HepG2 (cell line): Measurements from ENCODE around the gene MYCBP2. TPM values are rescaled to one million over a fixed set of nuclear protein-coding genes. Genes with fewer than 3 reads are reported as not detected.
A peak's percentile ranks its signal among the peaks of the same experiment; 100 is the strongest.
"Not testable (repeated sequence)": the region's sequence is repeated elsewhere in the genome, so short reads cannot be mapped to it uniquely, and the experiment has no call there.

Experiments
- ATAC-seq: fragments of 200-7000 bp; cut with Tn5 transposase; 3 replicates; pipeline ENCODE4 v1.9.1; 2020; ENCODE audit warnings: mild to moderate bottlenecking, moderate library complexity
- BruUV-seq: library from RNA; stranded (reverse); fragments of 400-500 nt; replicated peaks from 2 replicates; lab custom pipeline; 2021; lab: Mats Ljungman, UMichigan
- CTCF ChIA-PET: fragments of 300-600 bp; formaldehyde crosslinking; extraction: SDS; loops from one replicate; lab custom pipeline; 2021; ENCODE audit warnings: low total read pairs, inconsistent platforms, low intra/inter-chr PET ratio; lab: Yijun Ruan, JAX
- POLR2A ChIA-PET: fragments of 350-600 bp; sonication (Branson Sonifier 250); formaldehyde crosslinking; loops from one replicate; lab custom pipeline; 2020; ENCODE audit warnings: antibody characterized with exemption, inconsistent platforms; lab: Yijun Ruan, JAX
- DNase-seq: peaks from one replicate; pipeline ENCODE4 v3.0.0-alpha.2; 2015; ENCODE audit warnings: low spot score
- FAIRE-seq: peaks from 3 replicates; lab custom pipeline; 2011; peaks lifted over from hg19 to GRCh38; lab: Jason Lieb, UNC
- H2AFZ ChIP-seq: one replicate; pipeline ENCODE4 v1.6.1; 2011; ENCODE audit warnings: low read length, inconsistent platforms
- H3K27ac ChIP-seq: fragments of 300-600 bp; 3 replicates; pipeline ENCODE4 v1.8.0; 2011; ENCODE audit warnings: mixed run types, mild to moderate bottlenecking, mixed read lengths, low read length, inconsistent platforms; ENCODE audit not compliant: insufficient read depth; ENCODE audit errors: extremely low read length
- H3K27me3 ChIP-seq, 2 experiments: fragments of 200-600 bp in 1 of 2; 2 replicates in 1 of 2; 3 replicates in 1 of 2; pipeline versions ENCODE4 v1.6.0 to v1.8.0; 2011; ENCODE audit warnings: low read length in 2 of 2, mild to moderate bottlenecking in 2 of 2, moderate library complexity in 2 of 2, inconsistent platforms in 1 of 2; ENCODE audit not compliant: insufficient read depth in 2 of 2, control insufficient read depth in 1 of 2
- H3K36me3 ChIP-seq, 2 experiments: fragments of 200-600 bp in 1 of 2; replicated peaks in 1 of 2; 2 replicates in 1 of 2; 3 replicates in 1 of 2; pipeline versions ENCODE4 v1.5.1 to v1.8.0; 2011; ENCODE audit warnings: low read length in 2 of 2, inconsistent platforms in 1 of 2; ENCODE audit not compliant: insufficient read depth in 2 of 2, control insufficient read depth in 1 of 2
- H3K4me1 ChIP-seq: 2 replicates; pipeline ENCODE4 v1.5.1; 2012; ENCODE audit warnings: low read length, inconsistent platforms; ENCODE audit not compliant: insufficient read depth
- H3K4me2 ChIP-seq: 2 replicates; pipeline ENCODE4 v1.6.0; 2011; ENCODE audit warnings: low read depth, low read length, inconsistent platforms
- H3K4me3 ChIP-seq, 3 experiments: fragments of 200-600 bp in 1 of 3; sonication (generic), shearing (Covaris generic) in 1 of 3; replicated peaks in 1 of 3; 2 replicates each; pipeline ENCODE4 v1.5.1; 2011 to 2016; ENCODE audit warnings: low read length in 3 of 3, inconsistent platforms in 2 of 3, low read depth in 2 of 3, mild to moderate bottlenecking in 2 of 3, control low read depth in 1 of 3, mixed read lengths in 1 of 3; ENCODE audit not compliant: insufficient read depth in 1 of 3
- H3K79me2 ChIP-seq: one replicate; pipeline ENCODE4 v1.6.1; 2011; ENCODE audit warnings: low read length, inconsistent platforms; ENCODE audit not compliant: insufficient read depth
- H3K9ac ChIP-seq: 2 replicates; pipeline ENCODE4 v1.6.0; 2011; ENCODE audit warnings: mild to moderate bottlenecking, low read depth, low read length, inconsistent platforms; ENCODE audit not compliant: insufficient read depth
- H3K9me3 ChIP-seq: 2 replicates; pipeline ENCODE4 v1.5.1; 2012; ENCODE audit warnings: mild to moderate bottlenecking, low read length
- H4K20me1 ChIP-seq: 2 replicates; pipeline ENCODE4 v1.6.0; 2011; ENCODE audit warnings: inconsistent platforms, mild to moderate bottlenecking, low read length, moderate library complexity; ENCODE audit not compliant: insufficient read depth
- CBX1 ChIP-seq: IDR thresholded peaks from one replicate; pipeline ENCODE4 v1.6.1; 2016; ENCODE audit warnings: antibody characterized with exemption, low read depth
- CTCF ChIP-seq: sonication (generic); formaldehyde crosslinking; IDR thresholded peaks from 2 replicates; pipeline ENCODE4 v1.5.0; 2020; ENCODE audit warnings: mild to moderate bottlenecking, missing genetic modification reagents, moderate library complexity
- POLR2A ChIP-seq, 2 experiments: IDR thresholded peaks; 2 replicates each; pipeline ENCODE4 v1.6.1; 2011; ENCODE audit warnings: low read depth in 2 of 2, low read length in 2 of 2, mild to moderate bottlenecking in 1 of 2, moderate library complexity in 1 of 2; ENCODE audit not compliant: insufficient read depth in 1 of 2
- RFX5 ChIP-seq: IDR thresholded peaks from 2 replicates; pipeline ENCODE4 v1.6.1; 2011; ENCODE audit warnings: low read depth, low read length, improper control_type of control experiment
- STAG1 ChIP-seq: sonication (generic); formaldehyde crosslinking; IDR thresholded peaks from 2 replicates; pipeline ENCODE4 v1.4.0; 2020; ENCODE audit warnings: missing genetic modification reagents
- WGBS: methylation state at CpG from one replicate; pipeline ENCODE4 v1.1.6; 2017; ENCODE audit warnings: low lambda C conversion rate; 5-methylcytosine and 5-hydroxymethylcytosine counted together
- in situ Hi-C: cut with HindIII; loops from 2 replicates; pipeline ENCODE4 v1.10.0; 2017; ENCODE audit warnings: low pct_unique_long_range_greater_than_20kb; ENCODE audit not compliant: extremely low pct_ligation_motif_present
- intact Hi-C: fragments of 100-400 bp; cut with micrococcal nuclease; formaldehyde crosslinking; loops from one replicate; pipeline ENCODE4 v1.10.0; 2022; ENCODE audit not compliant: unreplicated experiment
- polyA plus RNA-seq, 8 experiments: library from polyadenylated mRNA; depleted of rRNA in 3 of 8; stranded (reverse) in 7 of 8; unstranded in 1 of 8; fragments of >200 nt; fragmentation: Illumina TruSeq in 4 of 8; extraction: Trizol in 4 of 8; gene quantifications; 2 replicates each; pipeline versions ENCODE4 v1.2.1 to v1.2.3, GENCODE V29; 2011 to 2016; ENCODE audit warnings: low read depth in 4 of 8, missing spikeins in 1 of 8, mixed read lengths in 1 of 8; ENCODE audit not compliant: insufficient read depth in 1 of 8
- total RNA-seq, 5 experiments: library from RNA; depleted of rRNA; stranded (reverse); fragments of >200 nt; fragmentation: Illumina TruSeq; extraction: Trizol; gene quantifications; 2 replicates each; pipeline ENCODE4 v1.2.3, GENCODE V29; 2016; ENCODE audit warnings: low read depth in 1 of 5
- TF ChIP-seq, protein P1 (sequence below): sonication (generic); formaldehyde crosslinking; IDR thresholded peaks from 2 replicates; pipeline ENCODE4 v1.4.0; 2020; ENCODE audit warnings: low read depth, missing genetic modification reagents

MYCBP2 gene
- total and polyA plus RNA-seq, 2 of the 13 experiments (the other 11 are each of a cell fraction or from before 2014, with no cell fraction given): 16.3 to 35.3 TPM

GRCh38 chr13:77008337-77008736, 318.6 kb downstream of the MYCBP2 start:
- BruUV-seq, H3K27ac ChIP-seq, in situ Hi-C loops, H3K4me3 ChIP-seq, H3K4me2 ChIP-seq, POLR2A ChIA-PET, H2AFZ ChIP-seq, H3K79me2 ChIP-seq, H3K9me3 ChIP-seq, H3K9ac ChIP-seq, H4K20me1 ChIP-seq, H3K27me3 ChIP-seq, FAIRE-seq, DNase-seq, intact Hi-C loops, H3K4me1 ChIP-seq, CTCF ChIA-PET: not testable (repeated sequence)
- peaks cover 12 to 54% of the 10 kb centered on the region in 2 experiments for H3K36me3 ChIP-seq
- WGBS: 96% methylated on average over 2 of the region's 4 CpGs
- ATAC-seq: peak; percentile 34; the same call in 1 of the 3 replicates
- TF ChIP-seq RFX5: peak; percentile 94

GRCh38 chr13:77002590-77003190, 324.2 kb downstream of the MYCBP2 start:
- H3K4me1 ChIP-seq: no peaks in the 10 kb centered on the region
- no peaks in the 10 kb centered on the region for H3K9me3 ChIP-seq
- intact Hi-C loops (loop anchor here (1.0 kb wide), 1 partner anchor 22 kb away; no protein-coding TSS in a partner anchor), in situ Hi-C loops (no loop called here)
- H3K27ac ChIP-seq: no peak overlapping the region
- no peaks in the 10 kb centered on the region for H3K27me3 ChIP-seq
- H3K4me3 ChIP-seq: no peak overlapping the region
- POLR2A ChIA-PET: interaction anchor here (1.2 kb wide), 1 partner anchor 24 kb away, joined by 3 read pairs; no protein-coding TSS in a partner anchor
- DNase-seq (peak; percentile 23), FAIRE-seq (peak; percentile 49), ATAC-seq (peak; percentile 76)
- no peaks in the 10 kb centered on the region for H4K20me1 ChIP-seq
- no peak overlapping the region for H2AFZ ChIP-seq
- H3K9ac ChIP-seq: no peak overlapping the region
- BruUV-seq: no TSS peak
- TF ChIP-seq CTCF (CRISPR knock-in tag) (peak; percentile 62), STAG1 (CRISPR knock-in tag) (peak; percentile 42), POLR2A (IDR thresholded peaks at IDR 0.05; ENCODE audit: insufficient read depth in 1 of 2, low read depth in 2 of 2, low read length in 2 of 2) (no peak), CBX1 (no peak)
- TF ChIP-seq, protein P1, sequence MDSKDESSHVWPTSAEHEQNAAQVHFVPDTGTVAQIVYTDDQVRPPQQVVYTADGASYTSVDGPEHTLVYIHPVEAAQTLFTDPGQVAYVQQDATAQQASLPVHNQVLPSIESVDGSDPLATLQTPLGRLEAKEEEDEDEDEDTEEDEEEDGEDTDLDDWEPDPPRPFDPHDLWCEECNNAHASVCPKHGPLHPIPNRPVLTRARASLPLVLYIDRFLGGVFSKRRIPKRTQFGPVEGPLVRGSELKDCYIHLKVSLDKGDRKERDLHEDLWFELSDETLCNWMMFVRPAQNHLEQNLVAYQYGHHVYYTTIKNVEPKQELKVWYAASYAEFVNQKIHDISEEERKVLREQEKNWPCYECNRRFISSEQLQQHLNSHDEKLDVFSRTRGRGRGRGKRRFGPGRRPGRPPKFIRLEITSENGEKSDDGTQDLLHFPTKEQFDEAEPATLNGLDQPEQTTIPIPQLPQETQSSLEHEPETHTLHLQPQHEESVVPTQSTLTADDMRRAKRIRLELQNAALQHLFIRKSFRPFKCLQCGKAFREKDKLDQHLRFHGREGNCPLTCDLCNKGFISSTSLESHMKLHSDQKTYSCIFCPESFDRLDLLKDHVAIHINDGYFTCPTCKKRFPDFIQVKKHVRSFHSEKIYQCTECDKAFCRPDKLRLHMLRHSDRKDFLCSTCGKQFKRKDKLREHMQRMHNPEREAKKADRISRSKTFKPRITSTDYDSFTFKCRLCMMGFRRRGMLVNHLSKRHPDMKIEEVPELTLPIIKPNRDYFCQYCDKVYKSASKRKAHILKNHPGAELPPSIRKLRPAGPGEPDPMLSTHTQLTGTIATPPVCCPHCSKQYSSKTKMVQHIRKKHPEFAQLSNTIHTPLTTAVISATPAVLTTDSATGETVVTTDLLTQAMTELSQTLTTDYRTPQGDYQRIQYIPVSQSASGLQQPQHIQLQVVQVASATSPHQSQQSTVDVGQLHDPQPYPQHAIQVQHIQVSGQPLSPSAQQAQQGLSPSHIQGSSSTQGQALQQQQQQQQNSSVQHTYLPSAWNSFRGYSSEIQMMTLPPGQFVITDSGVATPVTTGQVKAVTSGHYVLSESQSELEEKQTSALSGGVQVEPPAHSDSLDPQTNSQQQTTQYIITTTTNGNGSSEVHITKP (CRISPR knock-in tag): no peak
- H3K4me2 ChIP-seq: no peak overlapping the region
- WGBS: 65% methylated on average over 7 of the region's 7 CpGs
- H3K36me3 ChIP-seq: peaks cover 7 to 29% of the 10 kb centered on the region in 2 experiments
- no peaks in the 10 kb centered on the region for H3K79me2 ChIP-seq
- CTCF ChIA-PET: interaction anchor here (2.0 kb wide), 1 partner anchor 22 kb away, joined by 10 read pairs; no protein-coding TSS in a partner anchor
